H1 (cell line): ENCODE data around the gene COPS9. TPM values are rescaled to one million over a fixed set of nuclear protein-coding genes. Genes with fewer than 3 reads are reported as not detected.

Source experiments
- CTCF ChIA-PET: fragments of 300-600 bp; sonication (Branson Sonifier 250); formaldehyde crosslinking; loops from one replicate; lab custom pipeline; 2021; ENCODE audit not compliant: partially characterized antibody; lab: Charles Lee
- POLR2A ChIA-PET: fragments of 300-600 bp; sonication (Branson Sonifier 250); formaldehyde crosslinking; loops from one replicate; lab custom pipeline; 2021; ENCODE audit warnings: inconsistent platforms; ENCODE audit not compliant: partially characterized antibody; lab: Charles Lee
- DNase-seq, 2 experiments: peaks; one replicate each; pipeline versions ENCODE4 v3.0.0 to v3.0.0-alpha.2; 2010 to 2022; ENCODE audit warnings: low spot score in 2 of 2, low read depth in 1 of 2, mixed read lengths in 1 of 2
- FAIRE-seq: peaks from 2 replicates; lab custom pipeline; 2011; peaks lifted over from hg19 to GRCh38; lab: Jason Lieb, UNC
- H2AFZ ChIP-seq: 2 replicates; pipeline ENCODE4 v1.8.1; 2012; ENCODE audit warnings: low read length, inconsistent platforms
- H2AK5ac ChIP-seq: 2 replicates; pipeline ENCODE4 v1.6.1; 2013; ENCODE audit warnings: low read depth, low read length
- H2BK120ac ChIP-seq: replicated peaks from 2 replicates; pipeline ENCODE3; 2013; ENCODE audit warnings: low read depth, low read length, inconsistent platforms
- H2BK12ac ChIP-seq: 2 replicates; pipeline ENCODE4 v1.6.1; 2013; ENCODE audit warnings: low read depth, low read length
- H2BK15ac ChIP-seq: 2 replicates; pipeline ENCODE4 v1.6.1; 2013; ENCODE audit warnings: low read length
- H2BK20ac ChIP-seq: 2 replicates; pipeline ENCODE4 v1.6.1; 2013; ENCODE audit warnings: low read length
- H2BK5ac ChIP-seq: 2 replicates; pipeline ENCODE4 v1.6.1; 2013; ENCODE audit warnings: low read depth, low read length
- H3K14ac ChIP-seq: 2 replicates; pipeline ENCODE4 v1.6.1; 2013; ENCODE audit warnings: inconsistent platforms; ENCODE audit not compliant: insufficient read length
- H3K18ac ChIP-seq: 2 replicates; pipeline ENCODE4 v1.6.1; 2013; ENCODE audit warnings: low read length; ENCODE audit errors: extremely low read depth
- H3K23ac ChIP-seq: 2 replicates; pipeline ENCODE4 v1.6.1; 2013; ENCODE audit warnings: inconsistent platforms; ENCODE audit not compliant: insufficient read length
- H3K23me2 ChIP-seq: 2 replicates; pipeline ENCODE4 v1.6.1; 2013; ENCODE audit warnings: low read depth, low read length
- H3K27ac ChIP-seq: 2 replicates; pipeline ENCODE4 v1.6.1; 2011; ENCODE audit warnings: low read depth, low read length, inconsistent platforms
- H3K27me3 ChIP-seq, 4 experiments: replicated peaks in 1 of 4; 1 replicate in 1 of 4; 2 replicates in 3 of 4; pipeline versions ENCODE4 v1.6.1 to v1.8.1; 2011 to 2013; ENCODE audit warnings: low read length in 3 of 4, mild to moderate bottlenecking in 3 of 4, inconsistent platforms in 2 of 4, mixed read lengths in 2 of 4, moderate library complexity in 1 of 4; ENCODE audit not compliant: control insufficient read depth in 3 of 4, insufficient read depth in 3 of 4; ENCODE audit errors: extremely low read depth in 1 of 4
- H3K36me3 ChIP-seq, 4 experiments: 2 replicates each; pipeline versions ENCODE4 v1.6.1 to v1.8.1; 2011 to 2013; ENCODE audit warnings: mild to moderate bottlenecking in 4 of 4, low read length in 3 of 4, moderate library complexity in 2 of 4, control low read depth in 1 of 4, inconsistent platforms in 1 of 4; ENCODE audit not compliant: insufficient read depth in 4 of 4, control insufficient read depth in 2 of 4
- H3K4ac ChIP-seq: replicated peaks from 2 replicates; pipeline ENCODE3; 2013; ENCODE audit warnings: low read length, low read depth, mixed read lengths, inconsistent platforms; ENCODE audit not compliant: insufficient read length
- H3K4me1 ChIP-seq, 4 experiments: replicated peaks in 1 of 4; 1 replicate in 1 of 4; 2 replicates in 3 of 4; pipeline versions ENCODE4 v1.6.1 to v1.8.1; 2011 to 2013; ENCODE audit warnings: low read length in 3 of 4, inconsistent platforms in 2 of 4, mixed read lengths in 1 of 4; ENCODE audit not compliant: insufficient read depth in 4 of 4, control insufficient read depth in 3 of 4
- H3K4me2 ChIP-seq, 2 experiments: 2 replicates each; pipeline versions ENCODE4 v1.6.1 to v1.8.1; 2011 to 2013; ENCODE audit warnings: low read depth in 2 of 2, low read length in 2 of 2, control low read depth in 1 of 2, inconsistent platforms in 1 of 2, mild to moderate bottlenecking in 1 of 2; ENCODE audit not compliant: insufficient read depth in 1 of 2
- H3K4me3 ChIP-seq, 4 experiments: fragments of 200-600, 300-600 bp in 1 of 4; sonication (generic), shearing (Covaris generic), sonication (Bioruptor Twin) in 1 of 4; 2 replicates each; pipeline versions ENCODE4 v1.5.1 to v1.8.1; 2011 to 2016; ENCODE audit warnings: low read length in 4 of 4, low read depth in 3 of 4, control low read depth in 2 of 4, inconsistent platforms in 2 of 4, mild to moderate bottlenecking in 2 of 4, mixed read lengths in 1 of 4, moderate library complexity in 1 of 4; ENCODE audit not compliant: insufficient read depth in 2 of 4; ENCODE audit errors: extremely low read depth in 1 of 4
- H3K56ac ChIP-seq: replicated peaks from 2 replicates; pipeline ENCODE3; 2013; ENCODE audit warnings: low read depth, mild to moderate bottlenecking, mixed read lengths, low read length, inconsistent platforms; ENCODE audit not compliant: insufficient read length
- H3K79me1 ChIP-seq: 2 replicates; pipeline ENCODE4 v1.6.1; 2013; ENCODE audit warnings: low read depth, low read length, control low read depth
- H3K79me2 ChIP-seq, 2 experiments: 2 replicates each; pipeline versions ENCODE4 v1.6.1 to v1.8.1; 2012 to 2013; ENCODE audit warnings: low read length in 2 of 2, mild to moderate bottlenecking in 2 of 2, inconsistent platforms in 1 of 2; ENCODE audit not compliant: insufficient read depth in 2 of 2, control insufficient read depth in 1 of 2
- H3K9ac ChIP-seq, 4 experiments: replicated peaks in 1 of 4; 1 replicate in 1 of 4; 2 replicates in 3 of 4; pipeline versions ENCODE4 v1.6.1 to v1.8.1; 2011 to 2013; ENCODE audit warnings: low read depth in 3 of 4, low read length in 3 of 4, control low read depth in 2 of 4, mild to moderate bottlenecking in 2 of 4, moderate library complexity in 2 of 4, inconsistent platforms in 1 of 4; ENCODE audit errors: extremely low read depth in 1 of 4
- H3K9me3 ChIP-seq, 2 experiments: 2 replicates each; pipeline versions ENCODE4 v1.6.1 to v1.8.1; 2012 to 2013; ENCODE audit warnings: mild to moderate bottlenecking in 2 of 2, moderate library complexity in 2 of 2, control low read depth in 1 of 2, inconsistent platforms in 1 of 2, low read depth in 1 of 2, low read length in 1 of 2, mixed read lengths in 1 of 2; ENCODE audit not compliant: insufficient read depth in 2 of 2
- H4K20me1 ChIP-seq, 2 experiments: replicated peaks in 1 of 2; 2 replicates each; pipeline versions ENCODE3 to v1.8.1; 2011 to 2013; ENCODE audit warnings: inconsistent platforms in 2 of 2, low read length in 2 of 2, mild to moderate bottlenecking in 1 of 2; ENCODE audit not compliant: insufficient read depth in 2 of 2, control insufficient read depth in 1 of 2
- H4K5ac ChIP-seq: 2 replicates; pipeline ENCODE4 v1.6.1; 2013; ENCODE audit warnings: low read length, low read depth, mixed read lengths, inconsistent platforms; ENCODE audit not compliant: insufficient read length
- H4K8ac ChIP-seq: 2 replicates; pipeline ENCODE4 v1.8.0; 2013; ENCODE audit warnings: mild to moderate bottlenecking, moderate library complexity, low read length, inconsistent platforms; ENCODE audit not compliant: insufficient read depth; ENCODE audit errors: extremely low read depth
- H4K91ac ChIP-seq: replicated peaks from 2 replicates; pipeline ENCODE3; 2013; ENCODE audit warnings: low read length, mixed read lengths, inconsistent platforms; ENCODE audit not compliant: insufficient read length
- CBX5 ChIP-seq: fragments of 300-800, 300-1000 bp; sonication (generic); IDR thresholded peaks from 2 replicates; pipeline ENCODE4 v1.7.1; 2016; ENCODE audit warnings: antibody characterized with exemption, low read length, low read depth
- EZH2 ChIP-seq: fragments of 200-600 bp; sonication (generic); IDR thresholded peaks from 2 replicates; pipeline ENCODE4 v1.7.1; 2012; ENCODE audit warnings: low read depth, mild to moderate bottlenecking, moderate library complexity, low read length, inconsistent platforms; ENCODE audit not compliant: severe bottlenecking
- GABPA ChIP-seq: IDR thresholded peaks from 2 replicates; pipeline ENCODE4 v1.6.1; 2011; ENCODE audit warnings: mild to moderate bottlenecking, low read length, moderate library complexity, borderline replicate concordance; ENCODE audit not compliant: insufficient read depth
- HDAC2 ChIP-seq, 2 experiments: fragments of 300-600 bp in 1 of 2; sonication (generic) in 1 of 2; IDR thresholded peaks; 2 replicates each; pipeline ENCODE4 v1.6.1; 2011 to 2012; ENCODE audit warnings: low read depth in 2 of 2, low read length in 2 of 2, mild to moderate bottlenecking in 2 of 2, moderate library complexity in 2 of 2, borderline replicate concordance in 1 of 2, inconsistent platforms in 1 of 2
- MAX ChIP-seq: IDR thresholded peaks from 2 replicates; pipeline ENCODE4 v1.6.1; 2012; ENCODE audit warnings: inconsistent platforms
- NRF1 ChIP-seq: IDR thresholded peaks from 2 replicates; pipeline ENCODE4 v1.6.1; 2011; ENCODE audit warnings: mild to moderate bottlenecking, low read depth, low read length, improper control_type of control experiment
- RAD21 ChIP-seq, 2 experiments: IDR thresholded peaks in 1 of 2; conservative IDR thresholded peaks in 1 of 2; 2 replicates each; pipeline ENCODE4 v1.6.1; 2011; ENCODE audit warnings: low read depth in 2 of 2, low read length in 2 of 2, improper control_type of control experiment in 1 of 2, inconsistent platforms in 1 of 2, mild to moderate bottlenecking in 1 of 2, moderate library complexity in 1 of 2
- RNF2 ChIP-seq: fragments of 200-900, 300-1000 bp; sonication (generic); IDR thresholded peaks from 2 replicates; pipeline ENCODE4 v1.7.1; 2016; ENCODE audit warnings: borderline replicate concordance, low read depth, mild to moderate bottlenecking, antibody characterized with exemption, low read length; ENCODE audit not compliant: poor library complexity, severe bottlenecking; ENCODE audit errors: missing control alignments
- SIRT6 ChIP-seq: IDR thresholded peaks from one replicate; pipeline ENCODE4 v1.7.1; 2012; ENCODE audit warnings: low read length, inconsistent platforms
- WGBS, 2 experiments: shearing (Covaris generic) in 1 of 2; methylation state at CpG; one replicate each; pipeline versions ENCODE4 v1.1.6 to v1.1.7; 2013 to 2015; ENCODE audit warnings: low lambda C conversion rate in 2 of 2, mixed read lengths in 2 of 2, inconsistent platforms in 1 of 2, low coverage in 1 of 2, missing lambda C conversion rate in 1 of 2; ENCODE audit not compliant: insufficient replicate concordance in 2 of 2, insufficient coverage in 1 of 2, insufficient read length in 1 of 2; ENCODE audit errors: extremely low coverage in 1 of 2, missing lambda C conversion rate in 1 of 2; 5-methylcytosine and 5-hydroxymethylcytosine counted together
- polyA plus RNA-seq, 7 experiments: library from polyadenylated mRNA; depleted of rRNA in 3 of 7; stranded (reverse) in 5 of 7; unstranded in 2 of 7; fragments of >200 nt in 5 of 7; fragments of 200-250 nt in 2 of 7; gene quantifications; 1 replicate in 5 of 7; 2 replicates in 1 of 7; 4 replicates in 1 of 7; pipeline versions ENCODE4 v1.2.1 to v1.2.3, GENCODE V29; 2011 to 2013; ENCODE audit warnings: missing spikeins in 2 of 7, mixed read lengths in 2 of 7
- total RNA-seq: library from RNA; stranded (reverse); fragmentation: NEBNext Ultra II Directional; extraction: Animal tissue kit (Norgen Biotek cat#: 25700); gene quantifications from 2 replicates; pipeline ENCODE4 v1.2.1, GENCODE V29; 2021
- TF ChIP-seq, protein P1 (sequence below): IDR thresholded peaks from 2 replicates; pipeline ENCODE4 v1.6.1; 2012; ENCODE audit warnings: inconsistent platforms

The COPS9 gene
- total and polyA plus RNA-seq, 2 of the 8 experiments (the other 6 are each of a cell fraction or from before 2014, with no cell fraction given), result 154 to 234 TPM

DNA sequence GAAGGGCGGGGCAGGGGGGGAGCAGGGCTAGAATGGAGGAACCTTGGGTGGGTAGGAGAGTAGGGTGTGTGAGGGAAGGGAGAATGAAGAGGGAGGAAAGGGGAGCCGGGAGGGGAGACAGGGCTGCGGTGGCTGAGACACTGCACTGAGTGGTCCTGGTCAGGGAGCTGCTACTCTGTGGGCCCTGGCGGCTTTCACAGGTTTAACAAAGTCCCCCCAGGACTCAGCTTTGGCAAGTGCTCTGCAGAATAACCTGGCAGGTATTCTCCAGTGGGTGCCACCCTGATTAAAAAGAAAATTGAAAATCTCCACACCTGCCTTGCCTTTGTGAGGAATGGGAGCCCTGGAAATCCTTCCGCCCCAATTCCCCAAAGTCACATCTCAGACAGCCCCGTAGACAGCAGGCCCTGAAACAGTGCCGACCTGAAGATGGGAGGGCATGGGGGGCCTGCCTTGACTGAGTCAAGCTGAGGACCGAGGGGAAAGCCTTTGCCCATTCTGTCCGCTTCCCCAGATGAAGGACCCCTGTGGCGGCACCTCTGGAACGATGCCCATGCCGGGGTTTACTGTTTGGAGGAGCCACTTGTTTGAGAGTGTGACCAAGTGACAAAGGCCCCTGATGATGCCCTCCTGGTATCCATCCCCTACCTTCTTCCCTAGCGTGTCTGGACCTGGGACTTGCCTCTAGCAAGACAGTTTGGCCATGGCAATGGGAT lies 47.9 kb upstream of the COPS9 start:
- Histone ChIP-seq H3K4me3 (no peak overlapping the region), H3K79me1 (no peaks in the 10 kb centered on the region), H3K14ac (no peak overlapping the region), H2BK12ac (no peak overlapping the region), H3K18ac (no peak overlapping the region), H2BK15ac (no peak overlapping the region), H3K23ac (no peak overlapping the region), H3K36me3 (no peaks in the 10 kb centered on the region), H4K20me1 (no peaks in the 10 kb centered on the region), H3K23me2 (no peaks in the 10 kb centered on the region), H4K8ac (no peak overlapping the region), H2BK20ac (no peak overlapping the region), H2AK5ac (no peak overlapping the region), H3K9me3 (peaks cover 16 to 18% of the 10 kb centered on the region in 2 experiments; a peak in 3 of 4 replicates), H3K56ac (no peak overlapping the region), H2AFZ (no peak overlapping the region), H3K27me3 (0 out of 7 replicates have a peak, but pooled peaks cover 0 to 3% (median 0%) of the 10 kb centered on the region in 4 experiments), H3K9ac (no peak overlapping the region), H3K4me1 (no peaks in the 10 kb centered on the region; a peak in 1 of 7 replicates), H4K91ac (no peak overlapping the region), H3K4me2 (no peak overlapping the region), H3K27ac (no peak overlapping the region), H2BK120ac (no peak overlapping the region), H2BK5ac (no peak overlapping the region), H3K4ac (no peak overlapping the region), H4K5ac (no peak overlapping the region), H3K79me2 (no peaks in the 10 kb centered on the region)
- ChIA-PET POLR2A (no interaction called here), CTCF (no interaction called here)
- no peak for DNase-seq
- WGBS, 2 experiments, result 70% methylated on average over 7 of the region's 13 CpGs; no CpG with 5 or more reads in 1 of the 2 experiments
- no peak for FAIRE-seq
- no peak for TF ChIP-seq EZH2
- TF ChIP-seq RAD21 (IDR thresholded peaks at IDR 0.05 in 1 of 2, conservative IDR thresholded peaks at IDR 0.05 in 1 of 2; ENCODE audit: low read depth in 2 of 2, low read length in 2 of 2), result no peak
- TF ChIP-seq MAX, result no peak
- TF ChIP-seq SIRT6, result no peak
- no peak for TF ChIP-seq NRF1
- TF ChIP-seq HDAC2 (IDR thresholded peaks at IDR 0.05; ENCODE audit: borderline replicate concordance in 1 of 2, low read depth in 2 of 2, low read length in 2 of 2), result no peak
- no peak for TF ChIP-seq GABPA
- TF ChIP-seq, protein P1, sequence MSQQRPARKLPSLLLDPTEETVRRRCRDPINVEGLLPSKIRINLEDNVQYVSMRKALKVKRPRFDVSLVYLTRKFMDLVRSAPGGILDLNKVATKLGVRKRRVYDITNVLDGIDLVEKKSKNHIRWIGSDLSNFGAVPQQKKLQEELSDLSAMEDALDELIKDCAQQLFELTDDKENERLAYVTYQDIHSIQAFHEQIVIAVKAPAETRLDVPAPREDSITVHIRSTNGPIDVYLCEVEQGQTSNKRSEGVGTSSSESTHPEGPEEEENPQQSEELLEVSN, result no peak
- TF ChIP-seq RNF2, result no peak
- TF ChIP-seq CBX5, result no peak
